HUES64 (cell line): ENCODE measurements around the gene SFN.
"Not testable (repeated sequence)": the region's sequence is repeated elsewhere in the genome, so short reads cannot be mapped to it uniquely, and the experiment has no call there.

ENCODE experiments used
- H3K27ac ChIP-seq: 2 replicates; pipeline ENCODE4 v1.7.0; 2013; ENCODE audit warnings: low read depth, low read length, inconsistent platforms
- H3K27me3 ChIP-seq: 2 replicates; pipeline ENCODE4 v1.6.1; 2013; ENCODE audit warnings: mild to moderate bottlenecking, low read length; ENCODE audit not compliant: insufficient read depth
- H3K36me3 ChIP-seq: 2 replicates; pipeline ENCODE4 v1.6.1; 2013; ENCODE audit warnings: mild to moderate bottlenecking, low read length; ENCODE audit not compliant: insufficient read depth
- H3K4me1 ChIP-seq: 2 replicates; pipeline ENCODE4 v1.6.1; 2013; ENCODE audit warnings: mild to moderate bottlenecking, low read length, moderate library complexity; ENCODE audit not compliant: insufficient read depth
- H3K4me3 ChIP-seq: 2 replicates; pipeline ENCODE4 v1.5.1; 2013; ENCODE audit warnings: mild to moderate bottlenecking, low read length, moderate library complexity
- H3K9ac ChIP-seq: 2 replicates; pipeline ENCODE4 v1.6.1; 2013; ENCODE audit warnings: mild to moderate bottlenecking, low read depth, low read length
- H3K9me3 ChIP-seq: 2 replicates; pipeline ENCODE4 v1.6.1; 2013; ENCODE audit warnings: low read depth, low read length; ENCODE audit not compliant: insufficient read depth
- WGBS: fragments of 150-250, 120-280 bp; methylation state at CpG from one replicate; pipeline ENCODE4 v1.1.7; 2013; ENCODE audit warnings: missing lambda C conversion rate; 5-methylcytosine and 5-hydroxymethylcytosine counted together

Gene SFN

DNA sequence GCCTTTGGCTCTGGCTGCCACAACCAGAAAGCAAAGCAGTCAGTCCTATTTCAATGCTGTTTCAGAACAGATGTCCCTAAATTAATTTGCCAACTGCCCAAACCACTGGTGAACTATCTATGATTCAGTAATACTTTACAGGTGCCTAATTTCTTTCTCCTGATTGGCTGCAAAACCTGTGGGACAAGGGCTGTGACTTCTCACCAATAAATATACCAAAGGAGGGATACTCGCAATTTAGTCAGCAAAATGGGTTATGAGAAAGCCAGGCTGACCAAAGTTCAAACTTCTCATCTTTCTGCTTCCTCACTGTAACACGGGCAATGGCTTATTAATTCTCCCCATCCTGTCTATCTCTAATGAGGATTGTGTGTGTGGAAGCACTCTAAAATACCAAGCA lies 14.4 kb downstream of the SFN start:
- whole genome bisulfite sequencing, result 95% methylated on average over 1 of the region's 2 CpGs
- H3K4me3 ChIP-seq, result no peak overlapping the region
- H3K36me3 ChIP-seq, result peaks cover 48% of the 10 kb centered on the region
- H3K9me3 ChIP-seq, result no peaks in the 10 kb centered on the region
- no peaks in the 10 kb centered on the region for H3K27me3 ChIP-seq
- H3K27ac ChIP-seq, result no peak overlapping the region
- no peaks in the 10 kb centered on the region; the same call in 1 of the 2 replicates for H3K4me1 ChIP-seq
- H3K9ac ChIP-seq, result no peak overlapping the region

DNA sequence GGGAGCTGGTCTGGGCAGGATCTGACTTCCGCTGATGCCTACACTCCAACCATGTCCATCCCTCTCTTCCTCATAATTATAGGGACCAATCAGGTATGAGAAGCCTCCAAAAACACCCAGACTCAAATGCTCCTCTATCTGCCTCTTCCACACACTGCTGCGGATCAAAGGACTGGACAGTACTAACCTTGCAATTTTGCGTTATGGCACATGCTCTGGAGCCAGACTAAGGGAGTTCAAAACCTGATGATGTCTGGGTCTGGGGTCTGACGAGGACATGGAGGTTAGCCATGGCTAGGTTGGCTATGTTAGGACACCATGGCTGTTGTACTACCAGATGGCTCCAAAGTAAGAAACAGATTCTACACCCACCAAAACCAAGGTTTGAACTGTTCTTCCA lies 16.8 kb downstream of the SFN start:
- 98% methylated on average over 4 of the region's 4 CpGs for WGBS
- no peak overlapping the region for H3K9ac ChIP-seq
- no peak overlapping the region for H3K4me3 ChIP-seq
- no peaks in the 10 kb centered on the region for H3K4me1 ChIP-seq
- H3K27ac ChIP-seq, result no peak overlapping the region
- H3K36me3 ChIP-seq, result peaks cover 72% of the 10 kb centered on the region
- no peaks in the 10 kb centered on the region for H3K9me3 ChIP-seq
- no peaks in the 10 kb centered on the region for H3K27me3 ChIP-seq

DNA sequence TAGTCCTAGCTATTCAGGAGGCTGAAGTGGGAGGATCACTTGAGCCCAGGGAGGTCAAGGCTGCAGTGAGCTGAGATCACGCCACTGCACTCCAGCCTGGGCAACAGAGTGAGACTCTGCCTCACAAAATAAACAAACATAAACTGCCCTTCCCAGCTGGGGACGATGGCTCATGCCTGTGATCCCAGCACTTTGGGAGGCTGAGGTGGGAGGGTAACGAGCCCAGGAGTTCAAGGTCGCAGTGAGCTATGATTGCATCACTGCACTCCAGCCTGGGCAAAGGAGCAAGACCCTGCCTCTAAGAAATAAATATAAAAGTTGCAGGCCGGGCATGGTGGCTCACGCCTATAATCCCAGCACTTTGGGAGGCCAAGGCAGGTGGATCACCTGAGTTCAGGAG lies 18.7 kb downstream of the SFN start:
- not testable (repeated sequence) for H3K4me1 ChIP-seq, H3K9me3 ChIP-seq, H3K27me3 ChIP-seq, H3K4me3 ChIP-seq, H3K9ac ChIP-seq, H3K27ac ChIP-seq
- peaks cover 86% of the 10 kb centered on the region for H3K36me3 ChIP-seq
- WGBS, result 88% methylated on average over 6 of the region's 6 CpGs

DNA sequence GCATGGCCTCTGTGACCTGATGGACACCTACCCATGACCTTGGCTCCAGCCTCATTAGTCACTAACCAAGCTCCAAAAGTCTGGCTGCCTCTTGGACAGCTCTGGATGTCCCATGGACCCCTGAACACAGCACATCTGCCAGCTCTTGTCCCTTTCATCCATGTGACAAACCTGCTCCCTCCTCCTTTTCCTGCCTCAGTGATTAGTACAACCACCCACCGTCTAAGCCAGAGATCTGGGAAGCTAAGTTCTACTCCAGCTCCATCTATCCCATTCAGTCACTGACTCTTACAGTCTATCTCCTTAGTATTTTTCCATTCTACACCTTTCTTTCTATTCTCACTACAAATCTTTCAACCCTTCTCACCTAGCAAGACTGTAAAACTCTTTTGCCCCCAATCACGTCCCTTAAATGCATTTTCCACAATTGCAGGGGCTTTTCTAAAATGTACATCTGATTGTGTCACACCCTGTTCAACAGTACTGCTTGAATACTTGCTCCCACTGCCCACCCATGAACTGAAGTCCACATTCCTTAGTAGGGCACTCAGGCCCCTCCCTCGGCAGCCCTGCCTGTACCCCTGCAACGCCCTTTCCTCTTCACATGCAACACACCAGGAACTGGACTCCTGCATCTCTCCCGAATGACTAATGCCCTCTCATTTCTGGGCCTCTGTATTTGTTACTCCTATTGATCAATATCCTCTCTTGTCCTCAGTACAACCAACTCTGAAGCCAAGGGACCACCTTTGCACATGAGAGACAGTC lies 19.9 kb downstream of the SFN start:
- H3K27me3 ChIP-seq, result no peaks in the 10 kb centered on the region
- no peak overlapping the region for H3K27ac ChIP-seq
- H3K9me3 ChIP-seq, result no peaks in the 10 kb centered on the region
- no peak overlapping the region for H3K4me3 ChIP-seq
- H3K36me3 ChIP-seq, result peaks cover 81% of the 10 kb centered on the region
- no peak overlapping the region for H3K9ac ChIP-seq
- WGBS, result 92% methylated on average over 5 of the region's 5 CpGs
- H3K4me1 ChIP-seq, result no peaks in the 10 kb centered on the region

DNA sequence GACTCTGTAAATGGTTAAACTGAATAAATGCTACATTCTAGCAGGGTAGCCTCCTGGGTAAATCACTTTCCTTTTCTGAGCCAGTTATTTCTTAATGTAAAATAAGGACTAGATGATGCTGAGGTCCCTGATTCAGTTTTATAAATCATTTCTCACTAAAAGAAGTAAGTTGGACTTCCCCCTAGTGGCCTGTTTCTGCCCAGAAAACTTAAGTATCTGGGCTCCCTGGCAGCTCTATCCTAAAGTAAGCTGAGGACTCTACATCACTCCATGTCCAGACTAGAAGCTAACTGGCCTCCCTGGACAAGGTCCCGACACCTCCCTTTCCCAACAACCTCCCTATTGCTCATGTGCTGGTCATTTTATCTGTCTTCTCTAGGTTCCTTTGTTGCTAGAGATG lies 24.2 kb downstream of the SFN start:
- H3K27ac ChIP-seq, result no peak overlapping the region
- no peak overlapping the region for H3K4me3 ChIP-seq
- no peak overlapping the region for H3K9ac ChIP-seq
- H3K9me3 ChIP-seq, result no peaks in the 10 kb centered on the region
- WGBS, result 100% methylated on average over 1 of the region's 1 CpG
- H3K4me1 ChIP-seq, result no peaks in the 10 kb centered on the region
- peaks cover 63% of the 10 kb centered on the region for H3K36me3 ChIP-seq
- no peaks in the 10 kb centered on the region for H3K27me3 ChIP-seq

DNA sequence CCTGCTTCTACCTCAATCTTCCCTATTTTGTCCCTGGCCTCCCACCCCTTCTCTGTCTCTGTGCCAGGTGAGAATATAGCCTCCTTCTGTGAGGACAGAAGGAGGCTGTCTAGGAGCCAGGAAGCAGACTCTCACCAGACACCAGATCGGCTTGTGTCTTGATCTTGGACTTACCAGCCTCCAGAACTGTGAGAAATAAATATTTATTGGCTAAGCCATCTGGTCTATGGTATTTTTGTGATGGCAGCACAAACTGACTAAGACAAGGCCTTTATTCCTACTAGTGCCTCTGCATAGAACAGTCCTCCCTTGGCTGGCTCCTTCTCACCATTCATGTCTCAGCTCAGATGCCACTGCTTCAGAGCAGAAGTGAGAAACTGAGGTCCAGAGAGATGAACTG lies 25.3 kb downstream of the SFN start:
- no peak overlapping the region for H3K4me3 ChIP-seq
- H3K36me3 ChIP-seq, result peaks cover 63% of the 10 kb centered on the region

DNA sequence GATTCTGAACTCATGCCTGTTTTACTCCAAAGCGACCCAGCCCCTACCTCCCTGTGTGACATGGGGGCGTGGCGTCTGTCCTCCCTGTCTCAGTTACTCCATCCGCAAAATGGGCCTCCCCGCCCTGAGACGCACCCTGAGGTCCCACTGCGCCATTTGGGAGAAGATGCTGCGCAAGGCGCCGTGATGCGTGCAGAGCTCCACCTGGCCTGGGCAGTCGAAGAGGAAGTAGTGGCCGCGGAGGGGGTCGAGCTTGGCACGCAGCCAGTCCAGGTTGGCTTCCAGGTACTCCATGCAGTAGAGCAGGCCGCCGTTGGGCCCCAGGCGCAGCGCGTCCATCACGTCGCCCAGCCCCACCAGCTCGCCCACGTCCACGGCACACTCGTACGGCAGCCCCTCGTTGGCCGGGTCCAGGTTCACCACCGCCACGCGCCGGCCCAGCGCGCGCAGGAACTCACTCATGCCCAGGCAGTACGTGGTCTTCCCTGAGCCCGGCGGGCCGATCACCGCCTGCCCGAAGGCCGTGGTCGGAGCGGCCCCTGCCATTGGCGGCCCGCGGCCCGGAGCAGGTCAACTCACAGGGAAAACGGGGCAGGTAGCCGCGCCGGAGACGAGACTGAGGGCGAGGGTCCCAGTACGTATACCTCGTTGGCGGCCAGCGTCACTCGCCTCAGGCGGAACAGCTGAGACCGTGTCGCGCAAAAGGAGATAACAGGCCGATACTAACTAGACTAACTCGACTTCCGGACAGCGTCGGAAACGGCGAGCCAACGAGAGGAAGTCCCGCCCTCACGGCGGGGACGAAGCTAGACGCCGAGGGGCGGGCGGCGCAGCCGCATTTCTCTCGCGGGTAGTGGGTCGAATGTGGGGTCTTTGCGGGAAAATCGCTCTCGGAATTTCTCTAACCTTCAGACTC lies 26.9 kb downstream of the SFN start, which contains the start of gene GPN2:
GPN2 (minus strand) TSS at position 733 of the 916 bp plus-strand sequence; CDS start at position 546, 187 bp downstream.
- Histone ChIP-seq H3K9ac (peak within 1 kb of the TSS; percentile 86), H3K9me3 (no peaks in the 10 kb centered on the region), H3K27me3 (no peaks in the 10 kb centered on the region), H3K4me3 (peak within 1 kb of the TSS; percentile 94), H3K36me3 (peaks cover 61% of the 10 kb centered on the region), H3K27ac (peak within 1 kb of the TSS; percentile 86), H3K4me1 (no peaks in the 10 kb centered on the region)
- WGBS, result 3% methylated on average over 89 of the region's 89 CpGs

More for the DNA sequence above, 25.3 kb downstream of the SFN start:
- Histone ChIP-seq H3K9ac (no peak overlapping the region), H3K4me1 (no peaks in the 10 kb centered on the region), H3K27ac (no peak overlapping the region), H3K9me3 (no peaks in the 10 kb centered on the region), H3K27me3 (no peaks in the 10 kb centered on the region)
- 100% methylated on average over 1 of the region's 1 CpG for WGBS

DNA sequence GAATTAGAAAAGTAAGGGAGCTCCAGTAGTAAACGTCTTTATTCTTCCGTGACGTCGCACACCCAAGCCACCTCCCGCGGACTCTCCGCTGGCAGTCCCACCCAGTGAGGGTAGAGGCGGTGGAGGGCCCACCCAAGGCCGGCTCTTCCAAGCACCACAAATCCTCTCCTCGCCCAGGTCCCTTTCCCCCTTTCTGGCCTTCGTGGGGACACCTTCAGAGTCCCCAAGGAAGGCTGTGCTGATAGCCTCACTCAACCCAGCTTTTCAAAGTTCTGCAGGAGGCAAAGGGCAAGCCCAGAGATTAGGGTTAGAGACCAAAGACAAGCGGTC lies 27.5 kb downstream of the SFN start:
- peak overlapping the region; percentile 86 for H3K9ac ChIP-seq
- peak overlapping the region; percentile 86 for H3K27ac ChIP-seq
- 20% methylated on average over 12 of the region's 12 CpGs for WGBS

DNA sequence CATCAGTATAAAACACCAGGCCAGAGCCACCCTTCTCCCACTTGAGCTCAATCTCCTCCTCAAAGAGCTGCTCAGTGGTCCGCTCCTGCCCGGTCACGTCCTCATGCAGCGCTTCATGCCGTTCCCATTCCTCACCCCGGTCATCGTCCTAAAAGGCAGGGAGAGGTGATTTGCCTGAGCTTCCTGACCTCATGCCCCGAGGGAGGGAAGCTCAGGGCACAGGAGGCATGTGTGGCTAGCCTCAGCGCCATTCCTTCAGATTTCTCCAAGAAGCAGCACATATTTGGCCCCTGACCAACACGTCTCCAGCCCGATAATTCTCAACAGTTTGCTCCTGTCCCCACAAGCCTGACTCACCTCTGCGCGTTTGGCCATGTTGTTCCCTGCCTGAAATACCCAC lies 31.3 kb downstream of the SFN start:
- 96% methylated on average over 13 of the region's 13 CpGs for WGBS
- Histone ChIP-seq H3K36me3 (peaks cover 50% of the 10 kb centered on the region), H3K4me1 (0 out of 2 replicates have a peak, but pooled peaks cover 3% of the 10 kb centered on the region), H3K27me3 (no peaks in the 10 kb centered on the region), H3K4me3 (no peak overlapping the region), H3K27ac (no peak overlapping the region), H3K9ac (no peak overlapping the region), H3K9me3 (no peaks in the 10 kb centered on the region)

More for the DNA sequence above, 27.5 kb downstream of the SFN start:
- Histone ChIP-seq H3K9me3 (no peaks in the 10 kb centered on the region), H3K4me1 (no peaks in the 10 kb centered on the region), H3K4me3 (peak overlapping the region; percentile 94), H3K36me3 (peaks cover 58% of the 10 kb centered on the region), H3K27me3 (no peaks in the 10 kb centered on the region)

DNA sequence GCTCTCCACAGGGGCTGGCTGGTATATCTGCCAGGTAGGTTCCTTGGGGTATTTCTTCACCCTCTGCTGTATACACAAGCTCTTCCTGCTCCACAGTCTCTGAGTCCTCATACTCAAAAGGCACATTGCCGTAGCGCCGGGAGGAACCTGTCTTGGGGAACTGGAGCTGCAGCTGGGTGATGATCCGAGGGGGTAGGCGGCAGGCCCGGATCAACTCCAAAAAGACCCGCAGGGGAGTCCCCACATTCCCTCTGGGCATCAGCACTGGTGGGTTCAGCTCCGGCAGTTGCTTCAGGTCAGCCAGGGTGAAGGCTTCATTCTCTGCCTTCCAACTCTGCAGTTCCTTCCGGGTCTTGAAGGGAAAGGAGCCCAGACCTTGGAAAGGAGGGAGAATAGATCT lies 34.4 kb downstream of the SFN start:
- 94% methylated on average over 9 of the region's 9 CpGs for WGBS
- Histone ChIP-seq H3K27me3 (no peaks in the 10 kb centered on the region), H3K9me3 (no peaks in the 10 kb centered on the region), H3K4me1 (0 out of 2 replicates have a peak, but pooled peaks cover 5% of the 10 kb centered on the region), H3K9ac (no peak overlapping the region), H3K36me3 (peaks cover 45% of the 10 kb centered on the region), H3K4me3 (no peak overlapping the region), H3K27ac (no peak overlapping the region)
